GM19238 (cell line): ENCODE measurements around the gene UQCC3.
A peak's percentile ranks its signal among the peaks of the same experiment; 100 is the strongest.
"Not testable (repeated sequence)": the region's sequence is repeated elsewhere in the genome, so short reads cannot be mapped to it uniquely, and the experiment has no call there.

Source experiments
- DNase-seq: peaks from one replicate; pipeline ENCODE4 v3.0.0; 2011; ENCODE audit warnings: low spot score; ENCODE audit not compliant: insufficient read length

UQCC3 gene

DNA sequence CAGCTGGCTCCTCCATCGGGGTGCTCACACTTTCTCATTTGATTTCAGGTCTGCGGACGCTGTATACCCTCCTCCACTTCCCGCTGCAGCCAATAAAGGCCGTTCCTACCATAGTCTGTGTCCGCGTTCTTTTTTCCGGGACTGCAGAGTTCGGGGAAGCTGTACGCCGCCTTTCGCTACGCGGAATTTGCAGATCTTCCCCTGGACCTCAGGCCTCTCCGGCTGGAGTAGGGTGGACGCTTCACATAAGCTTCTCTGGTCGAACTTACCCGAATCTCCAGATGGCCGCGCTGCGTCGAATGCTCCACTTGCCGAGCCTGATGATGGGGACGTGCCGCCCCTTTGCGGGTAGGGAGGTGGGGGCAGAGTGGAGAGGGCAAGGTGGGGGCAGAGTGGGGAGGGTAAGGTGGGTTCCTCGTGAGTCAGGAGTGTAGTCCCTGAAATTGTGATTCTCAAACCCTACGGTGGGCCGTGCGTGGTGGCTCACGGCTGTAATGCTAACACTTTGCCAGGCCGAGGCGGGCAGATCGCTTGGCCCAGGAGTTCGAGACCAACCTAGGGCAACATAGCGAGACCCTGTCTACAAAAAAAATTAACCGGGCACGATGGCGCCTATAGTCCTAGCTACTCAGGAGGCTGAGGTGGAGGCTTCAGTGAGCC lies 5.7 kb upstream of the UQCC3 start:
- DNase-seq: no peak

- no peak for DNase-seq
Observed at GRCh38 chr11:62666259-62666926, 5.1 kb upstream of the UQCC3 start.

DNA sequence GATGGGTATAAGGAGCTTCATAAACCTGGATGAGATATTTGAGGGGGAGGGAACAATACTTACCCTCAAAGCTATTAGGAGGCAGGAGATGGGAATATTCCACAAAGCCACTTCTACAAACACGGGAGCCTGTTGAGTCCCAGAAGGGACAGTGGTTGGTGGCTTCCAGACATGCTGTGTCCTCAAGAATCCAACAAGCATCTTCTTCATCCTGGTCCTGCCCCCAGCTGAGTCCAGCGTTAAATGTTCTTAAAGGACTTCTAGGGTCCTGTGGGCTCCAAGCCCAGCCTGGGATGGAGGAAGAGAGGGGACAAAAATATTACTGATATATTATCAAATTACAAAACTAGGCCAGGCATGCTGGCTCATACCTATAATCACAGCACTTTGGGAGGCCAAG lies 4.0 kb upstream of the UQCC3 start:
- no peak for DNase-seq

- no peak for DNase-seq
Observed at GRCh38 chr11:62669420-62670161, 1.9 kb upstream of the UQCC3 start.

GRCh38 chr11:62671236-62671607 lies 251 bp upstream of the UQCC3 start:
- DNase-seq: no peak

DNA sequence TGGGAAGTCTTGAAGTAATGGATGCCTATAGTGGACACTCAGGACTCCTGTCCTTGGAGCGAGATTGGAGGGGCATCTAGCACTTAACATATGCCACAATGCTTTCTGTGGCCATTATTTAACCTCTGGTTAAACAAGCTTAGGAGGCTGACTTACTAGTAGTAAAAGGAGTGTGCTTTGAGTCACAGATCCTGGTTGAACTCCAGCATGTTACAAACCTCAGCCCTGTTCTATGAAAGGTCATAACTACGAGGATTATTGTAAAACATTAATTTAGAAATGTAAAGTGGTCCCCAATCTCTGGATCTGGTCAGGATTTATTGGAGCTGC lies 1.7 kb downstream of the UQCC3 start:
- no peak for DNase-seq

DNA sequence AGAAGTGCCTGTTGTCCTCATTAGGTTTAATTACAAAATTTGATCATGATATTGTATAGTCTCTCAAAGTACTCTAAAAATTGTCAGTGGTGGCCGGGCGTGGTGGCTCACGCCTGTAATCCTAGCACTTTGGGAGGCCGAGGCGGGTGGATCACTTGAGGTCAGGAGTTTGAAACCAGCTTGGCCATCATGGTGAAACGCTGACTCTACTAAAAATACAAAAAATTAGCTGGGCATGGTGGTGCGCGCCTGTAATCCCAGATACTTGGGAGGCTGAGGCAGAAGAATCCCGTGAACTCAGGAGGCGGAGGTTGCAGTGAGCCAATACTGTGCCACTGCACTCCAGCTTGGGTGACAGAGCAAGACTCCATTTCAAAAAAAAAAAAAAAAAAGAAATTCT lies 3.9 kb downstream of the UQCC3 start:
- DNase-seq: not testable (repeated sequence)

GRCh38 chr11:62676698-62677097 lies 5.2 kb downstream of the UQCC3 start:
- no peak for DNase-seq

DNA sequence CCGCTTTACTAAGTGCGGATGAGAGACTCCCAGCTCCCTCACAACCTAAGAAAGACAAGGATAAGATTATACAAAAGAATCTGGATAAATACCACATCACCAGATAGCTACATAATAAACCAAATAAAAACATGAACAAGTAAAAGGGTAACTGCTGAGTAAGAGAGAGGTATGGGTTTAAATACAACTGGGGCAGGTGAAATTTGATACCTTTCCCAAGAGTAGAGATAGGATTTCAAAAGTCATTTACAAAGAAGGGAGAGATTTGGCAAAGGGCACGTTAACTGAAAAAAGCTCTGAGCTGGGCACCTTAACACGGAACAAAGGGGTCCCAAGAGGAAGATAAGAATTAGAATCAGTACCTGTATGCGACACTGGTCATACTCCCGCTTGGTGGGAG lies 5.7 kb downstream of the UQCC3 start:
- DNase-seq: no peak

GRCh38 chr11:62677714-62678113 lies 6.2 kb downstream of the UQCC3 start:
- no peak for DNase-seq

DNA sequence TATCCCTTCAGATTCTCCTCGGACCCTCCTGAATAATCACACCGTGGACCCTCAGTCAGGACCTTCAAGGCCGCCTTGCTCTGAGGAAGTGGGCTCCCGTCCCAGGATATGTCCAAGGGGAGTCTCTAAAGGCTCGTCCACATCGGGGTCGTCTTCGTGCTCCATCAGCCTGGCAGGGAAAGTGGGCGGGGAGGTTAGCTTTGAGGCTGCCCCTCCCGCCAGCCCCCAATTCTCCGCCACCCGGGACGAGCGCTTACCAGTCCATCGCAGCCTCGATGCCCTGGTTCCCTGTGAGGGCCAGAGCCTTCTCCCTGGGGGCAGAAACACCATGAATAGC lies 6.9 kb downstream of the UQCC3 start:
- no peak for DNase-seq

DNA sequence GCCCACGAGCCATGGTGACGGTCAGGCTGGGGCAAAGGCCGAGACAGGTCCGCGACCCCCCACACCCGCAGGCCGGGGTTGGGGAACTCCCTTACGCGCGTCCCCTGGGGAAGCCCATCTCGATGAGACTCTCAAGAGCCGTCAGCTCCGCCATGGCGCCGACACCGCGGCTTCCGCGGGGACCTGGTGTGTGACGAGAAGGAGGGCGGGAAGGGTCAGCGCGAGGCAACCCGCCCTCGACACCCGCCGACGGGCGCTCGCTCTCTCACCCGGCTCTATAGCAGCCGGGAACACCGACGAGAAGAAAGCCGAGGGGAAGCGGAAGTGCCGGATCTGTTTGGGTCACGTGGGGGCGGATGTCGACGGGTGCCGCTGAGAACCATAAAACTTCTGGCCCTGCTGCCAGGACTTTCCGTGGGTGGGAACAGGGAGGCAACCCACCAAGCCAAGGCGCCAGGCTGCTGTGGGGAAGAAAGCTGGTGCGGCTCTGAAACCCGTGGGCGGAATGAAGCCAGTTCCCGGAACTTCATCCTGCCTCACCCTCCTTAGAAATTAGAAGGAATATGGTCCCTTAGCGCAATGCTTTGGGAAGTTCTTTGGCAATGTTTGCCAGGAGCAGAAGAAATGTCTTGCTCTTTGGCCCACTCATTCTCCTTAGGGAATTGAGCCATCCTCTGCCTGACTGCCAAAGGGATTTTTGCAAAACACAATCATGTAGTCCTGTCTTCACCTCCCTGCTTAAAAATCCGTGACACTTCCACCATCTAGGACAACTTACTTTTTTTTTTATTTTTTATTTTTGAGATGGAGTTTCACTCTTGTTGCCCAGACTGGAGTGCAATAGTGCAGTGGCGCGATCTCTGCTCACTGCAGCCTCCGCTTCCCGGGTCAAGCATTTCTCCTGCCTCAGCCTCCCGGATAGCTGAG lies 7.6 kb downstream of the UQCC3 start, which contains the start of gene UBXN1:
UBXN1 (minus strand) TSS at position 304 of the 927 bp plus-strand sequence; CDS start at position 154, 150 bp downstream.
- DNase-seq: peak; percentile 91

DNA sequence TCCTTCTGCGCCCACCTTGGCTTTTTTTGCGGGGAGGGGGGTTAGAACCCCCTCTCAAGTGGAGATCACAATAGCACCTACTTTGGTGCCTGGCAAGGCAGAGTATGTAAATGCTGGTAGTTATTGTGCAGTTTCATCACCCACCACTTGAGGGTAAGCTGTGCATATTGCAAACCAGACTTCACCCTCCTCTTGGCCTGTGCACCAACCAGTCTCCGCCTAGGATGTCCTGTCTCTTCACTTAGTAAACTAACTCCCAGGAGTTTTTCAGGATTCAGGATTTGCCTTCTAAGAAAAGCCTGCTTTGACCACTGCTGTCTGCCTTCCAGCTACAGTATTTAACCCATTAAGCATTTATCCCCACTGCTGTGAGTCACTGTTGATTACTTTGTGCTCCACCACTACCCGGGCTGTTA lies 9.4 kb downstream of the UQCC3 start:
- DNase-seq: no peak

GRCh38 chr11:62682518-62682917 lies 11.0 kb downstream of the UQCC3 start:
- no peak for DNase-seq

- DNase-seq: no peak
Observed at GRCh38 chr11:62687508-62688396, 16.3 kb downstream of the UQCC3 start.

DNA sequence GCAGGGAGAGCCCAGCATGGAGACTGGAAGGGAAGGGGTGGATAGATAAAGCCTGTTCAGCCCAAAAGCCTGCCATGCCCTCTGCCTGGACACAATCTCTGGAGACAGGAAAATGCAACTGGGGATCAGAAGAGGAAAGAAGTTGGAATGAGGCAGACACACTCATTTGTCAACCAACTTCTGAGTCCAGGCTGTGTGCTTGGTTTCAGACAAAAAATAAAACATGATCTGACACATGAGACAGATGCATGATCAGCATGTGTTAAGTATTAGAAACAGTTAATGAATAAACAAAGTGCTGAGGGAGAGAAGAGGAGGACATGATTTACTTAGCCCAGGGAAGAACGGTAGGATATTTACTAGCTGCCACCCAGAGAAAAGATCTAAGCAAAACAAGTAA lies 17.0 kb downstream of the UQCC3 start:
- no peak for DNase-seq

GRCh38 chr11:62689421-62690183 lies 18.1 kb downstream of the UQCC3 start, which contains the start of gene LRRN4CL:
TSS of gene LRRN4CL (minus strand) at chr11:62689530. CDS start at chr11:62688508, 1,022 bp downstream.
- no peak for DNase-seq

DNA sequence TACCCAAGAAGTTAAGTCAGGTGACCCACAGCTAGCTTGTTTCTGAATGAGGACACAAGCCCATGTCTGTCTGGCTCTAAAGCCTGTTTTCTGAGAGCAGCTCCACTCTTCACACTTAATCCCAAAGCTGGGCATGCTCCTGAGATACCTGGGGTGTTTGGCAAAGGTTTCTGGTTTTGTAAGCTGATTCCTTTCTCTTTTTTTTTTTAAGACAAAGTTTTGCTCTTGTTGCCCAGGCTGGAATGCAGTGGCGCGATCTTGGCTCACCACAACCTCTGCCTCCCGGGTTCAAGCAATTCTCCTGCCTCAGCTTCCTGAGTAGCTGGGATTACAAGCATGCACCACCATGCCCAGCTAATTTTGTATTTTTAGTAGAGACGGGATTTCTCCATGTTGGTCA lies 22.2 kb downstream of the UQCC3 start:
- not testable (repeated sequence) for DNase-seq

DNA sequence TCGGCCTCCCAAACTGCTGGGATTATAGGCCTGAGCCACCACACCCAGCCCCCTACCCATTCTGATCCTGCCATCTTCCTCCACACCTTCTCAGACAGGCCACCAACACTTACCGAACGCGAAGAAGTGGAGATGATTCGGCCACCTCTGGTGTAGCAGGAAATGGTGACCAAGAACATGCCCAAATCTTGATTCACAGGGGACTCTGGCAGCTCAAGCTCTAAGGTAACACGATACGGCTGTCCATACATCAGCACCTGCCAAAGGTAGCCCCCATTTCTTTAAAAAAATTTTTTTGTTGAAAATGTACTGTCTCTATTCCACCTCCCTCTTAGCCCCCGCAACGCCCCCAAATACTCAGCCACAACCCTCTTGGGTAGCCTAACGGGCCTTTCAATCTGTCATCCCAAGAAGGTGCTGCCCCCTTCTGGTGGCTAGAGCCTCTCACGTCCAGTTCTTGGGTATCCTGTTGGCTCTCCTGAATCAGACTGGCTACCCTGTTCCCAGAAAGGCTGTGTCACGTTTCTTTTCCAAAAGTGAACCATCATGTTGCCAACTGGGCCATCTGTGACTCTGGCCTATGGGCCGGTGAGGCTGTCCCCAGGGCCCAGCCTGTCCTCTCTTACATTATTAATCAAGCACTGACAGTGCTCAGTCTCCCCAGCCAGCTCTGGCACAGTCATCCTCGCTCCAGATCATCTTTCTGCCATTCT lies 23.1 kb downstream of the UQCC3 start:
- peak; percentile 70 for DNase-seq
